Subcutaneous adipose tissue (tissue), 4 donors: ENCODE data around the gene PKD1. TPM values are rescaled to one million over a fixed set of nuclear protein-coding genes. Genes with fewer than 3 reads are reported as not detected.

ENCODE experiments used
- total RNA-seq, 4 donors: library from RNA; depleted of rRNA; stranded (reverse); fragments of >200 nt; gene quantifications; one replicate each; pipeline ENCODE4 v1.1.0, GENCODE V29; 2016
- TF ChIP-seq, protein P1 (sequence below): fragments of 450-650 bp; IDR thresholded peaks from one replicate; pipeline ENCODE4 v1.5.1; 2016; ENCODE audit warnings: low read depth, mild to moderate bottlenecking, control low read depth, antibody characterized with exemption, moderate library complexity

PKD1 gene
- total RNA-seq, 4 donors from 2014 or later: 40.1 to 318 (median 76.1) TPM

DNA sequence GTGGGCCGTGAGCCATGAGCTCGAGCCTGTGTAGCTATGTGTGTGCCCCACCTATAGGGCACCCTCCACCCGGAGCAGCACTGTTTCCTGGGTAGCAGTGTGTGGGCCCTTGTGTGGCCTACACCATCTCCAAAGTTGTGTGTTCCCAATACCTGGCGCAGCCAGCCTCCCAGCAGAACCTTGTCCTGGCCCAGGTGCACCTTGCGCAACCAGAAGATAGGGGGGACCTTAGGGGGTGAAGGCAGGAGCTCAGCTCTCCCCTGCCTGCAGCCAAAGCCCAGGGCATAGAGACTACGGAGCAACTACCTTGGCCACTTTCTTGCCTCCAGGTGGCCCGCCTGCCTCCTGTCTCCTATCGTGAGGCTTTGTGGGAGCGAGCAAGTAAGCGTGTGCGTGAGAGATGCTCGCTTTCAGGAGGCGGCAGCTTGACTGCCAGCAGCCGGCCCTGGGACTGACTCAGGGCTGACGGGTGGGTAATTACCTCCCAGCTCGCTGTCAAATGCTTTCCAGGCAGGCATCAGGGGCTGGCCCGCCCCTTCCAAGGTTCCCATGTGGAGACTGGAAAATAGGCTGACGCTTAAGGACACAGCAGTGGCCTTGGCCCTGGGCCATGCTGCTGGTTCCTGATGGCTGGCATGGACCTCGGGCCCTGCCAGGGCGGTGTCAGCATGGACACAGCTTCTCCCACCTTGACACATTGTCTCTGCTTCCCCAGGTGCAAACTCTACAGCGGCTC is 38.9 kb upstream of the PKD1 start:
- TF ChIP-seq, protein P1, sequence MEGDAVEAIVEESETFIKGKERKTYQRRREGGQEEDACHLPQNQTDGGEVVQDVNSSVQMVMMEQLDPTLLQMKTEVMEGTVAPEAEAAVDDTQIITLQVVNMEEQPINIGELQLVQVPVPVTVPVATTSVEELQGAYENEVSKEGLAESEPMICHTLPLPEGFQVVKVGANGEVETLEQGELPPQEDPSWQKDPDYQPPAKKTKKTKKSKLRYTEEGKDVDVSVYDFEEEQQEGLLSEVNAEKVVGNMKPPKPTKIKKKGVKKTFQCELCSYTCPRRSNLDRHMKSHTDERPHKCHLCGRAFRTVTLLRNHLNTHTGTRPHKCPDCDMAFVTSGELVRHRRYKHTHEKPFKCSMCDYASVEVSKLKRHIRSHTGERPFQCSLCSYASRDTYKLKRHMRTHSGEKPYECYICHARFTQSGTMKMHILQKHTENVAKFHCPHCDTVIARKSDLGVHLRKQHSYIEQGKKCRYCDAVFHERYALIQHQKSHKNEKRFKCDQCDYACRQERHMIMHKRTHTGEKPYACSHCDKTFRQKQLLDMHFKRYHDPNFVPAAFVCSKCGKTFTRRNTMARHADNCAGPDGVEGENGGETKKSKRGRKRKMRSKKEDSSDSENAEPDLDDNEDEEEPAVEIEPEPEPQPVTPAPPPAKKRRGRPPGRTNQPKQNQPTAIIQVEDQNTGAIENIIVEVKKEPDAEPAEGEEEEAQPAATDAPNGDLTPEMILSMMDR: no peak

DNA sequence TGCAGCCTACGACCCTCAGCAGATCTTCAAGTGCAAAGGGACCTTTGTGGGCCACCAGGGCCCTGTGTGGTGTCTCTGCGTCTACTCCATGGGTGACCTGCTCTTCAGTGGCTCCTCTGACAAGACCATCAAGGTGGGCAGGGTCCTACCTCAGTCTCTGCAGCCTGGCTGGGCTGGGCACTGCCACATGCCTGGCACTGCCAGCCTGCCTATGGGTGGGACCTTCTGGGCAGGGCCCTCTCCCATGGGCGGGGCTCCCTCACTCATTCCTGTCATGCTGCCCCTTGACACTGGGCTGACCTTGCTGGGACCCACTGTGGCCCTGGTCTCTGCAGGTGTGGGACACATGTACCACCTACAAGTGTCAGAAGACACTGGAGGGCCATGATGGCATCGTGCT is 38.2 kb upstream of the PKD1 start:
- TF ChIP-seq, protein P1: no peak

DNA sequence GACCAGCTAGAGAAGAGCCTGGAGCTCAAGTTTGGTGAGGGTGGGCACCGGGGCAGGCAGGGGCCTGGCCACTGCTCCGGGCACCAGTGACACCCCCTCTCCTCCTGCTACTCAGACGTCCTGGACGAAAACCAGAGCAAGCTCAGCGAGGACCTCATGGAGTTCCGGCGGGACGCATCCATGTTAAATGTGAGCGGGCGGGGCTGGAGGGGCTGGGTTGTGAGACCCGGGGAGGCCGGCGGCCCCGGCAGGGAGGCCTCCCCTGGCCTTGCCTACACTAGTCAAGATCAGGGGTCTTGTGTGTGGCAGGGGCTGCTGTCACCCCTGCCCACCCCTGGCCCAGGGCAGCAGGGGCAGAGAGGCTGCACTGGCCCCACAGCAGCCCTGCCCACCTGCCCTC is 37.7 kb upstream of the PKD1 start:
- TF ChIP-seq, protein P1: no peak

DNA sequence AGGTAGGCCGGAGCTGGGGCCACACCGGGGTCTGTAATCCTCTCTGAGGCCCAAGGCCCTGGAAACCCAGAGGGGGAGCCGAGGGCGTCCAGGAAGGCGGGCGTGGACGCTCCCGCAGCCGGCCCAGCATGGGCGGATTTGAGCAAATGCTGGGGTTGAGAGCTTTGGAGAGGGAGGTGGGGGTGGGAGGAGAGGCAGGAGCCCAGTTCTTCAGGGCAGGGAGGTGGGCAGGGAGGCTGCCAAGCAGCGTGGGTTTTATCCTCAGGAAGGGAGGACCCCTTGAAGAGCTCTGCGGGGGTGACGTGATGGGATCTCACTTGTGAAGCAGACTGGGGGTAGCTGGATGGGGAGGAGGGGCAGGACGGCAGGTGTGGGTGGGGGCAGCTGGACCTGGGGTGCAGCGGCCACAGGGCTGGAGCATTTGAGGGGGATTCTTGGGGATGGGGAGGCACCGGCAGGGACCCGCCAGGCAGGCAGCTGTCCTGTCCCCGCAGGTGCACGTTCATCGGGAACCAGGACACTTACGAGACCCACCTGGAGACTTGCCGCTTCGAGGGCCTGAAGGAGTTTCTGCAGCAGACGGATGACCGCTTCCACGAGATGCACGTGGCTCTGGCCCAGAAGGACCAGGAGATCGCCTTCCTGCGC is 37.1 kb upstream of the PKD1 start:
- TF ChIP-seq, protein P1: no peak

DNA sequence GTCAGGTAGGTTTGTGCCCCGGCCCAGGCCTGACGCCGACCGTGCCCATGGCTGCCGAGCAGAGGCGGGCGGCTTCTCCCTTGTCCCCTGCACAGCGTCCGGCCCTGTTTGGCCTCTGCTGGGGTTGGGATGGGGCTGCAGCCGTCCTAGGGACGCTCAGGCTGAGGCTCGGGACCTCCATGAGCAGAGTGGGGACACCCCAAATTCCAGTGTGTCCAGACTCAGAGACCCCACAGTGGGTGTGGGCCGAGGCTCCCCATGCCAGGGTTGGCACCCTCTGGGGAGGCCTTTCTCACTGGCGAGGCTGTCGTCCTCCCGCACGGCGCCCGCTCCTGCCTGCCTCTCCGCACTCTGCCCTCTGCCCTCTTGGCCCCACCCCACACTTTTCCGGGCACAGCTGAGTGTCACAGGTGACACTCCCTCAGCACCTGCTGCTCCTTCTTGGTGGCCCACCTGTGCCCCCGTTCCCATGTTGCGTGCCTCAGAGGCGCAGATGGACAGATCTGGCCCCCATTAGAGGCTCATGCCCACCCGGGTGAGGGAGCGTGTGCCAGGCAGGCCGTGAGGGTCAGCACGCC is 36.0 kb upstream of the PKD1 start:
- TF ChIP-seq, protein P1: no peak

DNA sequence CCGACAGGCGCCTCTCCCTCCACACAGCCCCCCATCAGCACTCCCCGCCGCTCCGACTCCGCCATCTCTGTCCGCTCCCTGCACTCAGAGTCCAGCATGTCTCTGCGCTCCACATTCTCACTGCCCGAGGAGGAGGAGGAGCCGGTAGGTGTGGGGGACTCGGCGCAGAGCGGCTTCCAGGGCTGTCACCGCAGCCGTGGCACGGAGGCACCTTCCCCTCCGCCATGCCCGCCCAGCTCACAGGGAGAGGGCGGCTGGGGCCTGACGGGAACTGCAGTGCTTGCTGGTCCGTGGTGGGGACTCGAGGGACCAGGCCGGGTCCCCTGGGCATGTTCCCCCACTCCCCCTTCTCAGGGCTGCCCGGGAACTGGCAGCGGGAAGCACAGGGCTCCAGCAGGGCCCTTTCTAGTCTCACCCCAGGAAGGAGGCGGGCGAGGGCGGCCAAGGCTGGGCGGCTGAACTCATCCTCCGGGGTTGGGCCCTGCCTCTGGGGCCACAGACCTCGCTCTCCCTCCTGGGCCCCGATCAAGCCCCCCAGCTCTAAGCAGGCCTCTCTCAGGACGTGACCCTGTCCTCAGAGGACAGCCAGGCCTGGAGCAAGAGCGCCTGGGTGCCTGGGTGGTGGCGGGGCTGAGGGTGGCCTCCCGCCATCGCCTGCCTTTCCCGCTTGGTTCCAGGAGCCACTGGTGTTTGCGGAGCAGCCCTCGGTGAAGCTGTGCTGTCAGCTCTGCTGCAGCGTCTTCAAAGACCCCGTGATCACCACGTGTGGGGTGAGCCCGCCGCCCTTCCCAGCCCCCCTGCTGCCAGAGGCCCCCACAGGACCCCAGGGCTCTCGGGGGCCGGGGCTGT is 35.1 kb upstream of the PKD1 start:
- TF ChIP-seq, protein P1: no peak
